Vagina (tissue), 2 donors: ENCODE results near the gene CHST9.

ENCODE experiments used
- CTCF ChIP-seq, 3 experiments: fragments of 450-650 bp in 2 of 3; fragments of 200-600 bp in 1 of 3; sonication (generic) in 1 of 3; IDR thresholded peaks; one replicate each; pipeline ENCODE4 v1.5.1; 2017 to 2019; ENCODE audit warnings: antibody characterized with exemption in 3 of 3, mild to moderate bottlenecking in 2 of 3, moderate library complexity in 2 of 3
- POLR2A ChIP-seq, 2 donors: fragments of 450-650 bp; IDR thresholded peaks; one replicate each; pipeline ENCODE4 v1.6.1; 2017; ENCODE audit warnings: antibody characterized with exemption in 2 of 2, mild to moderate bottlenecking in 2 of 2, moderate library complexity in 2 of 2

GRCh38 chr18:27008575-27008974, 176.5 kb downstream of the CHST9 start:
- TF ChIP-seq CTCF (IDR thresholded peaks at IDR 0.05) (no peak), POLR2A (IDR thresholded peaks at IDR 0.05) (no peak)
